Smooth muscle cell (in vitro differentiated cells): ENCODE measurements around the gene KAZALD1. TPM values are rescaled to one million over a fixed set of nuclear protein-coding genes. Genes with fewer than 3 reads are reported as not detected.

Source experiments
- DNase-seq: peaks from one replicate; lab custom pipeline; 2025; ENCODE audit not compliant: unreplicated experiment; lab: John Stamatoyannopoulos, UW
- H2AFZ ChIP-seq: fragments of 200-600 bp; sonication (generic); 2 replicates; pipeline ENCODE4 v1.6.0; 2016; ENCODE audit warnings: antibody characterized with exemption, low read depth, mild to moderate bottlenecking
- H3F3A ChIP-seq: fragments of 200-600 bp; sonication (generic); 2 replicates; pipeline ENCODE4 v1.6.0; 2017; ENCODE audit warnings: antibody characterized with exemption, low read depth
- H3K27ac ChIP-seq: fragments of 200-600 bp; sonication (generic); 2 replicates; pipeline ENCODE4 v1.5.1; 2016; ENCODE audit warnings: low read depth, mild to moderate bottlenecking
- H3K27me3 ChIP-seq: fragments of 200-600 bp; sonication (generic); 2 replicates; pipeline ENCODE4 v1.6.1; 2016; ENCODE audit warnings: low read depth, mild to moderate bottlenecking
- H3K36me3 ChIP-seq: fragments of 200-600 bp; sonication (generic); 2 replicates; pipeline ENCODE4 v1.5.1; 2016; ENCODE audit warnings: low read depth
- H3K4me1 ChIP-seq: fragments of 200-600 bp; sonication (generic); 2 replicates; pipeline ENCODE4 v1.5.1; 2016; ENCODE audit warnings: low read depth
- H3K4me2 ChIP-seq: fragments of 200-600 bp; sonication (generic); 2 replicates; pipeline ENCODE4 v1.6.0; 2016; ENCODE audit warnings: mild to moderate bottlenecking
- H3K4me3 ChIP-seq: fragments of 200-600 bp; sonication (generic); 2 replicates; pipeline ENCODE4 v1.5.1; 2016; ENCODE audit warnings: mild to moderate bottlenecking
- H3K79me2 ChIP-seq: fragments of 200-600 bp; sonication (generic); 2 replicates; pipeline ENCODE4 v1.6.0; 2016; ENCODE audit warnings: low read depth, mild to moderate bottlenecking
- H3K9ac ChIP-seq: fragments of 200-600 bp; sonication (generic); 2 replicates; pipeline ENCODE4 v1.6.0; 2016; ENCODE audit warnings: low read depth
- H3K9me3 ChIP-seq: fragments of 200-600 bp; sonication (generic); replicated peaks from 2 replicates; pipeline ENCODE4 v1.5.1; 2016; ENCODE audit warnings: low read depth
- H4K20me1 ChIP-seq: fragments of 200-600 bp; sonication (generic); 2 replicates; pipeline ENCODE4 v1.6.0; 2016; ENCODE audit warnings: low read depth
- whole genome bisulfite sequencing: methylation state at CpG from one replicate; pipeline ENCODE4 v1.1.7; 2016; ENCODE audit warnings: low lambda C conversion rate; 5-methylcytosine and 5-hydroxymethylcytosine counted together
- polyA plus RNA-seq: library from polyadenylated mRNA; unstranded; fragments of >200 nt; fragmentation: Nextera tagmentation; extraction: Ambion mirVana; gene quantifications from 2 replicates; pipeline ENCODE4 v1.2.1, GENCODE V29; 2016
- total RNA-seq: library from RNA; depleted of rRNA; stranded (reverse); fragments of >200 nt; gene quantifications from 2 replicates; pipeline ENCODE4 v1.2.3, GENCODE V29; 2014
- TF ChIP-seq, protein P1 (sequence below): fragments of 200-600 bp; sonication (generic); IDR thresholded peaks from 2 replicates; pipeline ENCODE4 v1.5.1; 2017; ENCODE audit warnings: borderline replicate concordance, mild to moderate bottlenecking, antibody characterized with exemption; ENCODE audit not compliant: insufficient read depth, poor library complexity, severe bottlenecking

The KAZALD1 gene
- total and polyA plus RNA-seq, 2 experiments from 2014 or later: 13.1 to 20.4 TPM

DNA sequence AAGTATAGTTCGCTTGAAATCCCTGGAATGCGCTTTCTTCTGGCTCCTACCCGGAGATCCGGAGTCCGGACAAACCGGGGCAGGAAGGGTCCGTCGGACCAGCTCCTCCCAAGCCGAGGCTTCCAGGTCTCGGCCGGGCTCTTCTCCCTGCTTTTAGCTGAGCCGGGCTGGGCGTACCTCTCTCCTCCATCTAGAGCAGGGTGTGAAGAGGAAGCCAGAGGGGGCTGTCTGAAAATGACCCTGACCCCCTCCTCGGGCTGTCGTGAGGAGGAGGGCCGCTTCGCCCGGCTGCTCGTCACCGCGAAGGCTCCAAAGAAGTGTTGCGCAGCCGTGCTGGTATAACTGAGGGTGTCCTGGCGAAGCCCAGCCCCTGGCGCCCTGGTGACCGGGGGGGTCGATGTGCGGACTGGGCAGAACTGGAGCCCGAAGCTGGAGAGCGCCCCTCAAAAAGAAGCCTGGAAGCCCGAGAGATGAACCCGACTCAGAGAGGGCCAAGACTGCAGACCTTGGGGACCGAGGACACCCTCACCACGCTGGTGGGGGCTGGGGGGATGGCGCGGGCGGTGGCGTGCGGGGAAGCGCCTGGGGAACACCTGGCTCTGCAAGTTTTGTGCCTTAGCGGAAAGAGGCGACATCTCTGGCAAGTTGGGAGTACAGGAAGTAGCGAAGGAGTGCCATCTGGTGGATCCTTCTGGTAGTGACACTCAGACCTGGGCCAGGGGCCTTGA lies 5.7 kb downstream of the KAZALD1 start:
- DNase-seq: peak; percentile 69
- no peaks in the 10 kb centered on the region for H3K36me3 ChIP-seq
- H3K4me1 ChIP-seq: peaks cover 30% of the 10 kb centered on the region
- TF ChIP-seq, protein P1, sequence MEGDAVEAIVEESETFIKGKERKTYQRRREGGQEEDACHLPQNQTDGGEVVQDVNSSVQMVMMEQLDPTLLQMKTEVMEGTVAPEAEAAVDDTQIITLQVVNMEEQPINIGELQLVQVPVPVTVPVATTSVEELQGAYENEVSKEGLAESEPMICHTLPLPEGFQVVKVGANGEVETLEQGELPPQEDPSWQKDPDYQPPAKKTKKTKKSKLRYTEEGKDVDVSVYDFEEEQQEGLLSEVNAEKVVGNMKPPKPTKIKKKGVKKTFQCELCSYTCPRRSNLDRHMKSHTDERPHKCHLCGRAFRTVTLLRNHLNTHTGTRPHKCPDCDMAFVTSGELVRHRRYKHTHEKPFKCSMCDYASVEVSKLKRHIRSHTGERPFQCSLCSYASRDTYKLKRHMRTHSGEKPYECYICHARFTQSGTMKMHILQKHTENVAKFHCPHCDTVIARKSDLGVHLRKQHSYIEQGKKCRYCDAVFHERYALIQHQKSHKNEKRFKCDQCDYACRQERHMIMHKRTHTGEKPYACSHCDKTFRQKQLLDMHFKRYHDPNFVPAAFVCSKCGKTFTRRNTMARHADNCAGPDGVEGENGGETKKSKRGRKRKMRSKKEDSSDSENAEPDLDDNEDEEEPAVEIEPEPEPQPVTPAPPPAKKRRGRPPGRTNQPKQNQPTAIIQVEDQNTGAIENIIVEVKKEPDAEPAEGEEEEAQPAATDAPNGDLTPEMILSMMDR: peak; percentile 79
- peak overlapping the region; percentile 66 for H3K4me3 ChIP-seq
- peak overlapping the region; percentile 8 for H3K9ac ChIP-seq
- peak overlapping the region; percentile 84 for H2AFZ ChIP-seq
- H3K27me3 ChIP-seq: peaks cover 3% of the 10 kb centered on the region
- no peaks in the 10 kb centered on the region for H4K20me1 ChIP-seq
- no peaks in the 10 kb centered on the region for H3K9me3 ChIP-seq
- WGBS: 1% methylated on average over 38 of the region's 43 CpGs
- H3K4me2 ChIP-seq: peak overlapping the region; percentile 97
- no peaks in the 10 kb centered on the region for H3K79me2 ChIP-seq
- peak overlapping the region; percentile 17 for H3K27ac ChIP-seq
- peaks cover 17% of the 10 kb centered on the region for H3F3A ChIP-seq

DNA sequence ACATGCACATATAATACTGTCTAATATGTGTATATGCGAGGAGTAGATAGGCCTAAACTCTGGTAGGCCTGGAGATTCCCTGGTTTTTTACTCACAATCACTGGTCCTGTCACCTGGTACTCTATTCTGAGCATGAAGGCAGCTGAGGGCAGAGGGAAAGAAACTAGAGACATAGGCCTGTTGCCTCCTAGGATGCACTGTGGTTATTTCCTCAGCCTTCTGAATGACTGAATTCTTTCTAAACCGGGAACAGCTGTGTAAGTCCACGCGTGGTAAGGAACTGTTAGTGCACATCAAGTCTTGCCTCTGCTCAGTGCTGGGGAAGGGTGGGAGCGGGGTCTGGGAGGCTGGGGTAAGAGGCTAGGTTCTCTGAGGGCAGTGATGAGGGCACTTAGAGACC lies 7.7 kb downstream of the KAZALD1 start:
- Histone ChIP-seq H3K9me3 (no peaks in the 10 kb centered on the region), H2AFZ (no peak overlapping the region), H3K36me3 (no peaks in the 10 kb centered on the region), H3F3A (peaks cover 17% of the 10 kb centered on the region), H3K9ac (no peak overlapping the region), H3K79me2 (no peaks in the 10 kb centered on the region), H4K20me1 (no peaks in the 10 kb centered on the region), H3K4me1 (peaks cover 17% of the 10 kb centered on the region), H3K27me3 (peaks cover 23% of the 10 kb centered on the region), H3K27ac (no peak overlapping the region), H3K4me2 (no peak overlapping the region), H3K4me3 (no peak overlapping the region)
- WGBS: 91% methylated on average over 5 of the region's 5 CpGs
- TF ChIP-seq, protein P1: no peak
- DNase-seq: no peak

DNA sequence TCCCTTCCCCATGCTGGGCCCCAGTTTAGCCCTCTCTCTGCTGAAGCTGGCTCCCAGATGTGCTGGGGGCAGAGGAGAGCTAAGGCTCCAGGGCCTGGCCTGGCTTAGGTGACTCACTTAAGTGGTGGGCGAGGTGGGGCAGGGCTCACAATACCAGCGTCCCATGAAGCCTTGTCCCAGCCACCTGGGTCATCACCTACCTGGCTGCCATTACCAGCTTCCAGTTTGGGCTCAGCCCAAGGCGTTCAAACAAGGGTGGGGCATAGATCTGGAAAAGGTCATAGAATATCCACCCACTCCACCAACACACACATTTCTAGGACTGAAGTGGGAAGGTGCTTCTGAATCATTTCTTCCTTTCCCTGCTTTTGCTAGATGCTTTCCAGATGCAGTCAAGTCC lies 8.3 kb downstream of the KAZALD1 start:
- Histone ChIP-seq H3K4me3 (no peak overlapping the region), H4K20me1 (no peaks in the 10 kb centered on the region), H3K79me2 (no peaks in the 10 kb centered on the region), H3K27ac (no peak overlapping the region), H3K9me3 (no peaks in the 10 kb centered on the region), H3F3A (peaks cover 14% of the 10 kb centered on the region), H3K4me2 (no peak overlapping the region), H2AFZ (no peak overlapping the region), H3K36me3 (no peaks in the 10 kb centered on the region), H3K4me1 (peaks cover 17% of the 10 kb centered on the region), H3K27me3 (peaks cover 29% of the 10 kb centered on the region), H3K9ac (no peak overlapping the region)
- TF ChIP-seq, protein P1: no peak
- WGBS: 58% methylated on average over 3 of the region's 3 CpGs
- no peak for DNase-seq
